Activated T-cell treated with anti-CD3 and anti-CD28 coated beads for 4 hours (primary cell): Measurements from ENCODE around the gene UPK3B.
"Not testable (repeated sequence)": the region's sequence is repeated elsewhere in the genome, so short reads cannot be mapped to it uniquely, and the experiment has no call there.

ENCODE experiments used
- DNase-seq: peaks from one replicate; pipeline ENCODE4 v3.0.0-alpha.2; 2020

Gene UPK3B

GRCh38 chr7:76509931-76510877 lies at the start of gene UPK3B:
Gene UPK3B (plus strand): TSS chr7:76510552. CDS start chr7:76510653, 101 bp downstream.
- DNase-seq, result no peak

GRCh38 chr7:76460767-76461166 lies 49.6 kb upstream of the UPK3B start:
- not testable (repeated sequence) for DNase-seq

- peak; percentile 11 for DNase-seq
These were observed 48.8 kb upstream of the UPK3B start, which contains the start of gene DTX2 for GRCh38 chr7:76461464-76462101. Gene DTX2 (plus strand): TSS chr7:76461709. CDS start chr7:76480510, 18,801 bp downstream.

- not testable (repeated sequence) for DNase-seq
These were observed 48.0 kb upstream of the UPK3B start for GRCh38 chr7:76462271-76462882.

GRCh38 chr7:76464959-76465358 lies 45.4 kb upstream of the UPK3B start:
- not testable (repeated sequence) for DNase-seq

GRCh38 chr7:76465950-76466349 lies 44.4 kb upstream of the UPK3B start:
- DNase-seq, result not testable (repeated sequence)

- DNase-seq, result not testable (repeated sequence)
These were observed 42.5 kb upstream of the UPK3B start for GRCh38 chr7:76467743-76468404.

GRCh38 chr7:76471556-76472221 lies 38.7 kb upstream of the UPK3B start:
- not testable (repeated sequence) for DNase-seq

- not testable (repeated sequence) for DNase-seq
These were observed 37.3 kb upstream of the UPK3B start for GRCh38 chr7:76473097-76473496.

- DNase-seq, result not testable (repeated sequence)
These were observed 34.1 kb upstream of the UPK3B start for GRCh38 chr7:76476280-76476679.

- DNase-seq, result not testable (repeated sequence)
These were observed 33.4 kb upstream of the UPK3B start for GRCh38 chr7:76476742-76477474.

- not testable (repeated sequence) for DNase-seq
These were observed 30.7 kb upstream of the UPK3B start for GRCh38 chr7:76479628-76480027.

- not testable (repeated sequence) for DNase-seq
These were observed 29.7 kb upstream of the UPK3B start for GRCh38 chr7:76480403-76481253.

- DNase-seq, result not testable (repeated sequence)
These were observed 27.7 kb upstream of the UPK3B start for GRCh38 chr7:76482660-76483059.

- DNase-seq, result not testable (repeated sequence)
These were observed 27.3 kb upstream of the UPK3B start for GRCh38 chr7:76483081-76483480.

- not testable (repeated sequence) for DNase-seq
These were observed 25.9 kb upstream of the UPK3B start for GRCh38 chr7:76484456-76484855.

GRCh38 chr7:76485822-76486610 lies 24.3 kb upstream of the UPK3B start:
- not testable (repeated sequence) for DNase-seq

- not testable (repeated sequence) for DNase-seq
These were observed 23.7 kb upstream of the UPK3B start for GRCh38 chr7:76486618-76487017.

GRCh38 chr7:76487969-76488368 lies 22.4 kb upstream of the UPK3B start:
- not testable (repeated sequence) for DNase-seq
